HG03095 (cell line): ENCODE data around the gene SUPT20HL1.

Experiments used
- ATAC-seq: cut with Tn5 transposase; IDR thresholded peaks from one replicate; pipeline ENCODE4 v1.9.1; 2021; ENCODE audit warnings: moderate library complexity; ENCODE audit not compliant: unreplicated experiment

SUPT20HL1 gene

GRCh38 chrX:24396236-24396930, 35.9 kb downstream of the SUPT20HL1 start:
- ATAC-seq, result no peak

GRCh38 chrX:24396931-24397279, 36.5 kb downstream of the SUPT20HL1 start:
- ATAC-seq, result no peak

- ATAC-seq, result no peak
These were observed 38.3 kb downstream of the SUPT20HL1 start for GRCh38 chrX:24398766-24399165.

- no peak for ATAC-seq
These were observed 39.1 kb downstream of the SUPT20HL1 start for GRCh38 chrX:24399550-24399949.

- no peak for ATAC-seq
These were observed 45.5 kb downstream of the SUPT20HL1 start for GRCh38 chrX:24405959-24406358.
